LHCN-M2 (cell line): ENCODE data around the gene SIGLEC11. TPM values are rescaled to one million over a fixed set of nuclear protein-coding genes. Genes with fewer than 3 reads are reported as not detected.
"Not testable (repeated sequence)": the region's sequence is repeated elsewhere in the genome, so short reads cannot be mapped to it uniquely, and the experiment has no call there.

Experiments
- DNase-seq: peaks from one replicate; pipeline ENCODE4 v3.0.0-alpha.2; 2012; ENCODE audit warnings: low read depth
- polyA plus RNA-seq: library from polyadenylated mRNA; unstranded; fragments of >200 nt; gene quantifications from one replicate; pipeline ENCODE4 v1.2.1, GENCODE V29; 2012; ENCODE audit warnings: missing spikeins
- total RNA-seq: library from RNA; depleted of rRNA; stranded (reverse); fragments of >200 nt; gene quantifications from 2 replicates; pipeline ENCODE4 v1.2.3, GENCODE V29; 2014; rRNA removed

Gene SIGLEC11, protein sequence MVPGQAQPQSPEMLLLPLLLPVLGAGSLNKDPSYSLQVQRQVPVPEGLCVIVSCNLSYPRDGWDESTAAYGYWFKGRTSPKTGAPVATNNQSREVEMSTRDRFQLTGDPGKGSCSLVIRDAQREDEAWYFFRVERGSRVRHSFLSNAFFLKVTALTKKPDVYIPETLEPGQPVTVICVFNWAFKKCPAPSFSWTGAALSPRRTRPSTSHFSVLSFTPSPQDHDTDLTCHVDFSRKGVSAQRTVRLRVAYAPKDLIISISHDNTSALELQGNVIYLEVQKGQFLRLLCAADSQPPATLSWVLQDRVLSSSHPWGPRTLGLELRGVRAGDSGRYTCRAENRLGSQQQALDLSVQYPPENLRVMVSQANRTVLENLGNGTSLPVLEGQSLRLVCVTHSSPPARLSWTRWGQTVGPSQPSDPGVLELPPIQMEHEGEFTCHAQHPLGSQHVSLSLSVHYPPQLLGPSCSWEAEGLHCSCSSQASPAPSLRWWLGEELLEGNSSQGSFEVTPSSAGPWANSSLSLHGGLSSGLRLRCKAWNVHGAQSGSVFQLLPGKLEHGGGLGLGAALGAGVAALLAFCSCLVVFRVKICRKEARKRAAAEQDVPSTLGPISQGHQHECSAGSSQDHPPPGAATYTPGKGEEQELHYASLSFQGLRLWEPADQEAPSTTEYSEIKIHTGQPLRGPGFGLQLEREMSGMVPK
- total RNA-seq: not detected in 2 replicates
- not detected for polyA plus RNA-seq

DNA sequence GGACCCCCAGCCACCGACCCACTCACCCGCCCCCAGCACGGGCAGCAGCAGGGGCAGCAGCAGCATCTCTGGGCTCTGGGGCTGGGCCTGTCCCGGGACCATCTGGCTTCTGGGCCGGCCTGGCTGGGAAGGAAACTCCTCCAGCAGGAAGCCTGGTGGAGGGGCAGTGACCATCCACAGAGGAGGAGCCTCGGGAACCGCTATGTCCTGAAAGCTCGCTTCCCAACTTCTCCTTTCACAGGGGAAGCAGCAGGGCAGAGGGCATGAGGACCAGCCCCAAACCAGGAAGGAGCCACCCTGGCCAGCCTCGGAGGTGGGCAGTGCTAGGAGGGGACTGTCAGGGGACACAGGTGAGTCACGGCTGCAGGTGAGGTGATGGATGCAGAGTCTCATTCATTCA is at the start of gene SIGLEC11:
SIGLEC11 (minus strand) TSS at position 193 of the 400 bp plus-strand sequence; CDS start at position 102, 91 bp downstream.
- DNase-seq: not testable (repeated sequence)

DNA sequence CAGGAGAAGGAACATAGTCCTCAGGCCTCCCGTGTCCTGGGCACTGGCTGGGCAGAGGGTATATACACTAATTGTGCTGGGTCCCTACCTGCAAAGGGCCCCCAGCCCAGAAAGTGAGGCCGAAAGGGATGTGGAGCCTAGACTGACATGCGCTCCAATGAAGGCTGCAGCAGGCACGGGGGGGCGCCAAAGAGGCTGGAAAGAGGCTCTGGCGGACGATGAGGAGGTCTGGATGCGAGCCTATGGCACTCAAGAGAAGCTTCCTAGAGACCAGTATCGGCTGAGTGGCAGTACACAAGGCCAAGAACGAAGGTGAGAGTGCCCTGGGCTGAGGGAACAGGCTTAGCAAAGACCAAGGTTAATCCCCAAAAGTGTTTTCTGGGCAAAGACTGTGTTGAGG is 47.6 kb upstream of the SIGLEC11 start:
- DNase-seq: no peak

DNA sequence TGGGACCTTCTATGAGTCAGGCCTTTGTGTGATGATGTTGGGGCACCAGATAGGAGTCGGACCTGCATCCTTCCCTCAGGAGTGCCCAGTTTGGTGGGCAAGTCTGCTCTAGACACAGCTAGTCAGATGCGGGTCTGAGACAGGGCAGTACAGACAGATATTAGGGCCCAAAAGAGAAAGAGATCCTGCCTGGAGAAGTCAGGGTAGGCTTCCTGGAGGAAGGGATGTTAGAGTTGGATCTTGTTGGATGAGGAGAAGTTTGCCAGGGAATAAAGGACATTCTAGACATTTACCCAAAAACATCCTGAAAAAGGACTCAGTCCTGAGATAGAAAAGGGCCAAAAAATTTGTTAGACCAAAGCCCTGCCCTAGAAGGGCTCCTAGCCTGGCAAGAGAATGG is 47.0 kb upstream of the SIGLEC11 start:
- DNase-seq: no peak

DNA sequence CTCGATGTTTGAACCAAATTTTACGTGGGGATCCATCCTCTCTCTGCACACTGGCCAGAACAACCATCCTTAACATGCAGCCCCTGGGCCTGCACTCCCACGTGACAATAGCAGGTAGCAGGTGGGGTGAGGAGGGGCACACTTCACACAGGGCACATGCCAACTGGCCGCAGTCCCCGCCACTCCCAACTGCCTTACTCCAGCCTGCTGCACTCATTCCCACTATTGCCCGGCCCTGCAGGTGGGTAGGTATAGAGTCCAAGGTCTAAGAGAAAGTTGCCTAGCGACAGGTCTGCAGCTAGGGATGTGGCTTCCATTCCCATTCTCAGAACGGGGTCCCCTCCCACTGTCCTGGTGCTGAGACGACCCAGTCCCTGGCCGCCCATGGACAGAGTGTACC is 46.2 kb upstream of the SIGLEC11 start:
- no peak for DNase-seq

DNA sequence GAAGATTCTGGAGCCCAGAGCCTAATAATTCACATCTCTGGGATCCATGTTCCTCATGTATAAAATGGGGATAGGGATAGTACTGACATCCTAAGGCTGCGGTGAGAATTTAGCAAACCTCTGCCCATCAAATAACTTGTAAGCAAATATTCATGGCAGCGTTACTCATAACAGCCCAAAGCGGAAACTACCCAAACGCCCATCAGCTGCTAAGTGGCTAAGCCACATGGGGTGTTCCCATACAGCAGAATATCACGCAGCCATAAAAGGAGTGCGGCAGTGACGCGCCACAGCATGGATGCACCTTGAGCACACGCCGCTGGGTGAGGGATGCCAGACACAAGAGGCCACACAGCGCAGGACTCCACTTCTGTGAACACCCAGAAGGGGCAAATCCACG is 44.5 kb upstream of the SIGLEC11 start:
- no peak for DNase-seq

DNA sequence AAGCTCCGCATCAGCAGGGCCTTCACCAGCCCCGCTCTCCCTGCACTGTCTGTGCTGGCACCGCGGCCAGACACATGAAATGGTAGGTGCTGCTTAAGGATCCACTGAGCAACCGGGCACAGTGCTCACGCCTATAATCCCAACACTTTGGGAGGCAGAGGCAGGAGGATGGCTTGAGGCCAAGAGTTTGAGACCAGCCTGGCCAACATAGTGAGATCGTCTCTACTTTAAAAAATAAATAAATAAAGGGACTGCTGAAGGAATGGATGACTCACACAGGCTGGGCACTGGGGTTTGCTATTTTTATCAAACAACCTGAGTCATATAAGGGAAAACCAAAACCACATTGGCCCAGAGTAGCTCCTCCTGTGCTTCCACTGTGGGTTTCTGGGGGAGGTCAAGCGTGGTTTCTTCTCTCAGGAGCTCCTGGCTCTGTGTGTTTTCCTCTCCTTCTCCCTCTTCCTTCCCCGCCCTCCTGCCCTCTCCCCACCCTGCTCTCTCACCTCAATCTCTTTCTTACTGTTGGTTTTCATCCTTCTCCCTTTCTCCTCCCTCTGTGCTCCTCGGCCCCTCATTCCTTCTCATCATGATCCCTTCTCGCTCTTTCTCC is 42.9 kb upstream of the SIGLEC11 start:
- peak; percentile 96 for DNase-seq

DNA sequence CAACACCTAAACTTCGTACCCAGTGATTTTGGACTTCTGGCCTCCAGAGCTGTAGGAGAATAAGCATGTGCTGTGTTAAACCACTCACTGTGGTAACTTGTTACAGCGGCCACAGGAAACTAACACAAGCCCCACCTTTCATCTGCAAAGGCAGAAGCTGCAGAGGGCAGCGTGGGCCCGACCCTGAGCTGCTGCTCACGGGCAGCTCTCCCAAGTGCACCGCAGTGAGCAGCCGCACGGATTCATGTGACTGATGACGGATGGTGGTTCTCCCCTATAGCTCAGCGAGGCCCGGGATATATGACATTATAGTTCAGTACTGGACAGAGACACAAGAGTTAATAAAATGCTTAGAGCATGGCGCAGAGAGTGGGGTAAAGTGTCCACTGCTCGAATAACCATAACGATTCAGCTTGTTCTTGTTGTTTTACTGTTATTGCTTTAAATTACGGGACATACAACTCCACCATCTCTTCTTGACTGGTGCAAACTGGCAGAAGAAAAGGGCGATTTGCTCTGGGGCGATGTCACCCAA is 42.3 kb upstream of the SIGLEC11 start:
- no peak for DNase-seq

DNA sequence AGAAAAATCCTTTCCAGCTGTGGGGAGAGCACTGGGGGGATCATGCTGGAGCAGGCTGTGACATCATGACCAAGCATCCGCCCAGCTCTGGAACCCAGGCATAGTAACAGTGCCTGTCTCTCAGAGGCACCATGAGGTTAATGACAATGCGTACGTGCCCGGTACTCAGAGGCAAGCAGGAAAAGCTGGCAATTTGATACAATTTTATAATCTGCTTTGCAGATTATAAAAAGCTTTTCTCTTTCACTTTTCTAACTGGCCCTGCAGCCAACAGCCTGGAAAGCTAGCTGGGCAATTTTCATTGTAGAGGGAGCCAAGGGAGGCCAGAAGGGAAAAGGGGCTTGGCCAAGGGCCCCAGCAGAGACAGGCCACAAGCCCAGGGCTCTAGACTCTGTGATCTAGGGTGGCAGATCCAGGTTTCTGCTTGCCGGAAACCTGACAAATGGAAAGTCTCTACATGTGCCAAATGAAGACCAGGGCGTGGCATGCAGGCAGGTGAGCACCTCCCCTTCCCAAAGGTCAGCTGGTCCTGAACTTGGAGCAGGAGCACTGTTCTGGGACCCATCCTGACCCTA is 41.5 kb upstream of the SIGLEC11 start:
- no peak for DNase-seq

DNA sequence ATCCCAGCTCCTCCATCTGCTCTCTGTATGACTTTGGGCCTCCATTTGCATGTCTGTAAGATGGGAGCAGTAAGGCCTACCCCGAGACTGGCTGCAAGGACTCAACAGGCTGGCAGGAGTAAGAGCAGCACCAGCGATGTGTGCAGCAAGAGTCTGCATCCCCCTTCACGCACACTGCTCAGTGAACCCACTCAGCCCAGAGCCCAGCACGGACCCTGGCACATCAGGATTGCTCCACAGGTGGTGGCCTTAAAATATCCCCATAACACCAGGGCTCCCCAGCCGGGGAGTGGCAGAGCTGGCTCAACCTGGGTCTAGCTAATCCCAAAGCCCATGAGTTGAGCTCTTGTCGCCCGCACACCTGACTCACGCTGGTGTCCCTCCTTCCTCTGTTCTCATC is 40.8 kb upstream of the SIGLEC11 start:
- DNase-seq: no peak

DNA sequence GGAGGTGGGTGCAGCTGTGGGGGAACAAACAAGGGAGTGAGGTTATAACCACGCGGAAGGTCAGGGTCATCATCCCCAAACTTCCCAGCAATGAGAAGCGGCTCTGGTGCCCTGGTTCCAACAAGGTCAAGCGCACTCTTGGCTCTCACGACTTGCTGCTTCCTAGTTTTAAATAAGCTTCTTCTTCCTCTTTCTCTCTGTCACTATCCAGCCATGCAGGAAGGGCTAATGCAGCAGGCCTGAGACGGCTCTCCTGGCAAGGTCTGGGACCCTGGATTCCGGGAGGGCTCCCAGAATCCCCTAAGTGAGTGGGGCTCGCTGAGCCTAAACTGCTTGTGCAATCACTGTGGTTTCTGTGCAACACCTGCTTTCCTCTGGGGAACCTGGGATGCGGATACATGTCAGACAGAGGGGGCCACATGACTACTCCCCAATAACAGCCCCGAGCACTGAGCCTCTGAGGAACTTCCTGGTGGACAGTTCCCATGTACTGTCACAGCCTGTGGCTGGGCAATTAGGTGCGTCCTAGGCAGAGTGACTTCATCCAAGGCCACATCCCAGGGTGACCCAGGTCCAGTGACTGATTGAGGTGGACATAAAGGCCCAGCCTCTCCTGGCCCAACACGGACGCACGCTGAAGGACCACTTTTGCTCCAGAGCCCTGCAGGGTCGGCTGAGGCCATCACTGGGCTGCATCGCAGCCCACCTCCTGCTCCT is 40.0 kb upstream of the SIGLEC11 start:
- DNase-seq: no peak

DNA sequence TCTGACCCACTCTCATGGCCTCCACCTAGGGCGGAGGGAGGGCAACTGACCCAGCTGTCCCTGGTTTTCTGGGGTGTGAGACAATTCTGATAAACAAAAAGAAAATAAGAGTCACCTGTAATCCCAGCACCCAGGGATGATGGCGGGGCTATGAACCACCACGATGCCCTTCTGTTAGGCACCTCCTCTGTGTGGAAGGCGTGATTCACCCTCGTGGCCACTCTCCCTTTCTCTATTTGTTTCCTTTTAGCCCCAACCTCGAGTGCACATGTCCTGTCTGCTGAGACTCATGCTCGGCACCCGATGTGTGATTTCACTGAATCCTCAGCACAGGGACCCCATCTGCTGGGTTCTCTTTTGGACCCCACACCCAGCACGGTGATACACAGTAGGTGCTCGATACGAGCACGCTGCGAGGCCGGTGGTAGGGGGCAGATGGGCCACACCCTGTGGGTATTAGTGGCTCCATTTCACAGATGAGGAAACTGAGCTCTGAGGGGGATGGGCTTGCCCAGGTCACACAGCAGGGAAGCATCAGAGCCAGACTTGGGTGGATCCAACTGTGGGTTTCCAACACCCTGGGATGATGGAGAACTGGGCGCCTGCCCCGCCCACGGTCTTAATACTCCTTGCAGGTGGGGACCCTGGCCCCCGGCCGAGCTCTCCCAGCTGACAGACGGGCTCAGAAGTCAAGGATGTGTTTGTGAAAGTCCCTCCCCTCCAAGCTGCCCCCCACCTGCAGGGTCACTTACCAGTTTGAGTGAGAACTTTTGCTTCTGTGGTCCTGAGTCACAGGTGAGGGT is 39.3 kb upstream of the SIGLEC11 start:
- no peak for DNase-seq

DNA sequence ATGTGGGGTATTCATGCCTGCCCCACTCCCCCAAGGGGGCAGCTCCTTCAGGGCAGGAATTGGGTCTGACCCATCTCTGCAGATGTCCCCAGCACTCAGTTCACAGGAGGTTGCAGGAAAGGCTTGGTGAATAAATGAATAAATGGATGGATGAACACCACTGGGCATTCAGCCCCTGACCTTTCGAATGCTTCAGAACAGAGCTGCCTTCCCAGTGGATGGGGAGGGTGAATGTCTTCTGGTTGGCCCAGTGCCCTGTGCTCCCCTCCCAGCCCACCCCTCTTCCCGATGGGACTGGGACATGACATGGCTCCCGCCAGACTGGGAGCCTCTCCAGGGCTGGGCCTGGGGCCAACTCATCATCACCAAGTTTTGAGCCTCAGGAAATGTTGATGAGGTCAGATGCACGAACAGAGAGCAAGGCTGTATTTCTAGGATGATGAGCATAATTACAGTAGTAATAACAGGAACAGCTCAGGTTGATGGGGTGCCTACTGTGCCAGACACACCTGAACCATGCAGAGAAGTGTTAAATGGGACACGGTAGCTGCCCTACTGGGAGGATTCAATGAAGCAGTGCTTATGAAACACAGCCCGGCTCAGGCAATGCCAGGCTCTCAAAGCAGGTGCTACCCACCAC is 38.5 kb upstream of the SIGLEC11 start:
- no peak for DNase-seq

DNA sequence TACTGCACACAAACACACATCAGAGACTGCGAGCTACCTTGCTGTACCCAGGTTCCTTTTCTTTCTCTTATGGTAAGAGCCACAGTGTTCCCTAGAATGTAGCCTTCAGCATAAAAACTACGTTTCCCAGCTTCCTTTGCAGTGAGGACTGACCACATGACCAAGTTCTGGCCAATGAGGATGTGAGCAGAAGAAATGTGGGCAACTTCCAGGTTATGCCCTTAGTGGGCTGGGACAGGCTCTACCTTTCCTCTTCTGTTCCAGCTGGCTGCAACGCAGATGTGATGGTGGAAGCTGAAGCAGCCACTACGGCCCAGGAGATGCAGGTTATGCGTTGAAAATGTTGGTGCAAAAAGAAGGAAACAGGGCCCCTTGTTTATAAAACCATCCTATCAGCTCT is 36.7 kb upstream of the SIGLEC11 start:
- peak; percentile 17 for DNase-seq

DNA sequence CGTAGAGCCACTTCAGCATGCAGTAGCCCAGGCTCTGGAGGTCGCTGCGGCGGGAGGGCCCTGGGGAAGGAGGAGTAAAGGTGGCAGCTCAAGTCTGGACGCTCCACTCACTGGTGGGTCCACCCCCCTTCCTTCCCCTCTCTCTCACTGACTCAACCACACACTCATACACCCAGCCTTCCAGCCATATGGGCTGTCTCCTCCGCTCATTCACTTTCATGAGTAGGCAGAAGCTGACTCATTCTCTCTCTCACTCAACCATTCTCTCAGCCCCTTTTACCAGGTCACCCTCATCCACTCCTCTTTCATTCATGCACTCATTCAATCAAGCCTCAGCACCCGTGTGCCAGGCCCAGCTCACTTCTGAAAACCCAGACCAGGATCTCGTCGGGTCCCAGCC is 27.5 kb upstream of the SIGLEC11 start:
- peak; percentile 24 for DNase-seq

DNA sequence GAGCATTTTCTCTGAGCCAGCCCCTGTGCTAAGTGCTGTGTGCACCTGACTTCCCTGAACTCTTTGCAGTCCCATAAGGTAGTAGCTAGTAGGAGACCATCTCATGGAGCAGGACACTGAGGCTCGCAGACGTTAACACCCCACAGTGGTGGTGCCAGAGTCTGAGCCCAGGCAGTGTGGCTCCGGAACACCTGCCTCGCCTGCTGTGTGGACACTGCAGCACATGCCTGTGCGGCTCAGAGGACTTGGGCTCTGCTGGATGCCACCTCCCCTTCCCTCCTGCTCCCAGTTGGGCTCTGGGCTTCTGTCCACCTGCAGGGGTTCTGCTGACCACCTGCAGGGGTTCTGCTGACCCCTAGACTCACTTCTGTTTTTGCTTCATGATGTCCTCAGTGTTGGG is 27.0 kb upstream of the SIGLEC11 start:
- DNase-seq: no peak

DNA sequence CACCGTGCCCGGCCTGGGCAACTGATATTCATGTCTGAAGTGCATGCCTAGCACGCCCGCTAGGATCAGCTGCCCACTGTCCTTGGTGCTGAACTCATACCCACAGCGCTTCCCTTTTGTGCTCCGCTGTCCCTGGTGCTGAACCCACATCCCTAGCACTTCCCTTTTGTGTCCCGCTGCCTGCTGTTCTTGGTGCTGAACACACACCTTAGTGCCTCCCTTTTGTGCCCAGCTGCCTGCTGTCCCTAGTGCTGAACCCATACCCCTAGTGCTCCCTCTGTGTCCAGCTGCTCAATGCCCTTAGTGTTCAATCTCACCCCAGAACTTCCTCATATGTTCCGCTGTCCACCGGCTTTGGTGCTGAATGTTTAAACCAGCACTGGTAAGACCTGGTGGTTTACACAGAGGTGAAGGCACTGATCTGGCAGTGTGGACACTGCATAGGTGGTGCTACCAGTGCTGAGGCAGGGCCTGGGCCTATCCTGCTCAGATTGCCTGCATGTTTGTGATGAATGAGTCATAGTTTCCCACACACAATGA is 26.3 kb upstream of the SIGLEC11 start:
- peak; percentile 89 for DNase-seq

DNA sequence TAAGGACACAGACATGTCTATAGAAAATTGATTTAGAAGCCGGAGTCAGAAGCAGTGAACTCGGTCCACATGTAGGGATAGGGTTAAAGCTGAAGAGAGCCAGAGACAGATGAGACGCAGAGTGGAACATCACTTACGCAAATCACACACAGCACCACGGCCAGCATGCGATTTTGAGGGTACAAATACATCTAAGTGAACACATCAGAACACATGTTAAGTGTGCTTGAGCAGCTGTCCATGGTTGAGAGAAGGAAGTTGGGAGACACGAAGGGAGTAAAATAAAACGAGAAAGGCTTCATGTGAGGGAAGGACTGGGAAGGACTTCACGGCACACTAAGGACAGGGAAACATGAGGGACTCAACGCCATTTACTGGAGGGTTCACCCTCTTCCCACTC is 25.4 kb upstream of the SIGLEC11 start:
- DNase-seq: no peak

DNA sequence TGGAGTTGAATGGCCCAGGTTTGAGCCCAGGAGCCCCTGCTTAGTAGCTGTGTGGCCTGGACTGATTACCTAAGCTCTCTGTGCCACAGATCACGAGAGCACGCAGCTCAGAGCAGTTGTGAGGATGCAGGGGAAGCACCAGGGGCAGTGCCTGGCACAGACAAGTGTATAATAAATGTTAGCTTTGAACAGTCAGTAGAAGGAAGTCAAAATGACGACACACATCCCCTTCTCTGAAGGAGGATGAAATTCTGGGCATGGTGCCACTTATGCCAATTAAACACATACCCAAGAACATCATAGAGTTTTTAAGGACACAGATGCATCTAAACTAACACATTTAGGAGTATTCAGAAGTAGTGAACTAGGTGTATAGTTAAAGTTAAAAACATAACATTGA is 24.9 kb upstream of the SIGLEC11 start:
- DNase-seq: no peak

DNA sequence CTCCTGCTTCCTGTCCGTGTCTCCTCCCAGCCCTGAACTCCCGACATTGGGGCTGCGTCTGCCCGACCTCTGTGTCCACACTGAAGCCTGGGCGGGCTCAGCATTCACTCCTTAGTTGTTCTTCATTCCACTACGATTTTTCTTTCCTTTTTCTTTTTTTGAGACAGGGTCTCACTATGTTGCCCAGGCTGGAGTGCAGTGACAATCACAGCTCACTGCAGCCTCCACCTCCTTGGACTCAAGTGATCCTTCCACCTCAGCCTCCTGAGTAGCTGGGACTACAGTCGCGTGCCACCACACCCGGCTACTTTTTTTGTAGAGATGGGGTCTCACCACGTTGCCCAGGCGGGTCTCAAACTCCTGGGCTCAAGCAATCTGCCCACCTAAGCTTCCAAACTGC is 23.5 kb upstream of the SIGLEC11 start:
- DNase-seq: no peak
